Renal pelvis (tissue), 4 donors: ENCODE results near the gene OSBPL3. TPM values are rescaled to one million over a fixed set of nuclear protein-coding genes. Genes with fewer than 3 reads are reported as not detected.
"Not testable (repeated sequence)": the region's sequence is repeated elsewhere in the genome, so short reads cannot be mapped to it uniquely, and the experiment has no call there.

Experiments used
- DNase-seq: peaks from one replicate; pipeline ENCODE4 v3.0.0-alpha.2; 2013
- polyA plus RNA-seq, 3 donors: library from polyadenylated mRNA; unstranded; fragments of 120-200 nt; gene quantifications; one replicate each; pipeline ENCODE4 v1.2.1, GENCODE V29; 2013; ENCODE audit not compliant: insufficient read length in 3 of 3

OSBPL3 gene
- polyA plus RNA-seq, 3 donors, result 17.7 to 26.9 (median 23.5) TPM

- DNase-seq, result no peak
Measured at GRCh38 chr7:24922099-24922773, 57.7 kb downstream of the OSBPL3 start.

- no peak for DNase-seq
Measured at GRCh38 chr7:24921362-24921679, 58.7 kb downstream of the OSBPL3 start.

GRCh38 chr7:24920451-24921361, 59.3 kb downstream of the OSBPL3 start:
- DNase-seq, result no peak

- DNase-seq, result no peak
Measured at GRCh38 chr7:24917510-24918239, 62.3 kb downstream of the OSBPL3 start.

- no peak for DNase-seq
Measured at GRCh38 chr7:24916463-24917040, 63.4 kb downstream of the OSBPL3 start.

GRCh38 chr7:24914465-24914859, 65.5 kb downstream of the OSBPL3 start:
- no peak for DNase-seq

GRCh38 chr7:24913801-24914464, 66.0 kb downstream of the OSBPL3 start:
- no peak for DNase-seq

- DNase-seq, result no peak
Measured at GRCh38 chr7:24912874-24913514, 67.0 kb downstream of the OSBPL3 start.

GRCh38 chr7:24912424-24912823, 67.6 kb downstream of the OSBPL3 start:
- no peak for DNase-seq

GRCh38 chr7:24911213-24911603, 68.8 kb downstream of the OSBPL3 start:
- no peak for DNase-seq

- DNase-seq, result no peak
Measured at GRCh38 chr7:24910551-24911212, 69.3 kb downstream of the OSBPL3 start.

GRCh38 chr7:24908727-24909126, 71.3 kb downstream of the OSBPL3 start:
- DNase-seq, result no peak

- DNase-seq, result no peak
Measured at GRCh38 chr7:24908166-24908565, 71.8 kb downstream of the OSBPL3 start.

GRCh38 chr7:24907311-24907886, 72.6 kb downstream of the OSBPL3 start:
- no peak for DNase-seq

GRCh38 chr7:24905996-24906770, 73.8 kb downstream of the OSBPL3 start:
- no peak for DNase-seq

- not testable (repeated sequence) for DNase-seq
Measured at GRCh38 chr7:24903992-24904391, 76.0 kb downstream of the OSBPL3 start.

- no peak for DNase-seq
Measured at GRCh38 chr7:24903559-24903958, 76.4 kb downstream of the OSBPL3 start.

GRCh38 chr7:24902931-24903330, 77.0 kb downstream of the OSBPL3 start:
- no peak for DNase-seq

GRCh38 chr7:24902276-24902675, 77.7 kb downstream of the OSBPL3 start:
- no peak for DNase-seq
